Measurements from ENCODE around the gene MB21D2. TPM values are rescaled to one million over a fixed set of nuclear protein-coding genes. Genes with fewer than 3 reads are reported as not detected.
A peak's percentile ranks its signal among the peaks of the same experiment; 100 is the strongest.

Gene MB21D2
- total RNA-seq, 1 donor from 2014 or later: 14.1 TPM

DNA sequence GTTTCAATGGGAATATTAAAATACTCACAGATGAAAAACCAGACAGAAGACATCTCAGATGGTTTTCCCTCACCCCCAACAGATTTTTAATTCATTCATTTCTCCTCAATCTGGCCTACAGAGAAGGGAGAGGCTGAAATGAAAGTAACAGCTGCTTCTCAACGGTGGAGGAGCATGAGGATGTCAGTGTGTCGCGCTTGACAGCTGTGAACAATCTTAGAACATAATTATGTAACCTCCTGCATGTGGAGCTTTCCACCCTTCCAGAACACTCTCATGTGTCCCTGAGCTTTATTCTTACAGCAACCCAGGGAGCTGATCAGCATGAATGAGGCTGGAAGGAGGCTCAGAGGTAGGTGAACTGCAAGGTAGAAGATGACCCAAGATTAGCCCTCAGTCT is 52.7 kb downstream of the MB21D2 start:
- H3K4me1 Mint-ChIP-seq (ENCODE audit: unreplicated experiment): peaks cover 22% of the 10 kb centered on the region
- peaks cover 10% of the 10 kb centered on the region for H3K36me3 Mint-ChIP-seq
- DNase-seq (ENCODE audit: extremely low spot score, unreplicated experiment): no peak
- peaks cover 10% of the 10 kb centered on the region for H3K9me3 Mint-ChIP-seq
- TF ChIP-seq, protein P1, sequence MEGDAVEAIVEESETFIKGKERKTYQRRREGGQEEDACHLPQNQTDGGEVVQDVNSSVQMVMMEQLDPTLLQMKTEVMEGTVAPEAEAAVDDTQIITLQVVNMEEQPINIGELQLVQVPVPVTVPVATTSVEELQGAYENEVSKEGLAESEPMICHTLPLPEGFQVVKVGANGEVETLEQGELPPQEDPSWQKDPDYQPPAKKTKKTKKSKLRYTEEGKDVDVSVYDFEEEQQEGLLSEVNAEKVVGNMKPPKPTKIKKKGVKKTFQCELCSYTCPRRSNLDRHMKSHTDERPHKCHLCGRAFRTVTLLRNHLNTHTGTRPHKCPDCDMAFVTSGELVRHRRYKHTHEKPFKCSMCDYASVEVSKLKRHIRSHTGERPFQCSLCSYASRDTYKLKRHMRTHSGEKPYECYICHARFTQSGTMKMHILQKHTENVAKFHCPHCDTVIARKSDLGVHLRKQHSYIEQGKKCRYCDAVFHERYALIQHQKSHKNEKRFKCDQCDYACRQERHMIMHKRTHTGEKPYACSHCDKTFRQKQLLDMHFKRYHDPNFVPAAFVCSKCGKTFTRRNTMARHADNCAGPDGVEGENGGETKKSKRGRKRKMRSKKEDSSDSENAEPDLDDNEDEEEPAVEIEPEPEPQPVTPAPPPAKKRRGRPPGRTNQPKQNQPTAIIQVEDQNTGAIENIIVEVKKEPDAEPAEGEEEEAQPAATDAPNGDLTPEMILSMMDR (conservative IDR thresholded peaks at IDR 0.05): no peak
- H3K4me3 Mint-ChIP-seq: no peak overlapping the region
- peak overlapping the region; percentile 34 for H3K27ac Mint-ChIP-seq
- no peaks in the 10 kb centered on the region for H3K27me3 Mint-ChIP-seq

DNA sequence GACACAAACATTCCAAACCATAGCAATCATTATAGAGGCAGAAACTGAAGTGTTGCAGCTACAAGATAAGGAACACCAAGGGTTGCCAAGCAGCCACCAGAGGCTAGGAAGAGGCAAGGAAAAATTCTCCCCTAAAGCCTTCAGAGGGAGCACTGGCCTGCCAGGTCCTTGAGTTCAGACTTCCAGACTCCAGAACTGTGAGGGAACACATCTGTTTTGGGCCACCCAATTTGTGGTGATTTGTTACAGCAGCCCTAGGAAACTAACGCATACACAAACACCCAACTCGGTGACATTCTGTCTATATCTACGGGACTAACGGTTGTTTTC is 54.6 kb downstream of the MB21D2 start:
- Mint-ChIP-seq H3K4me1 (ENCODE audit: unreplicated experiment) (peaks cover 15% of the 10 kb centered on the region), H3K27ac (no peak overlapping the region), H3K36me3 (peaks cover 10% of the 10 kb centered on the region), H3K4me3 (no peak overlapping the region), H3K9me3 (peaks cover 10% of the 10 kb centered on the region), H3K27me3 (no peaks in the 10 kb centered on the region)
- TF ChIP-seq, protein P1 (conservative IDR thresholded peaks at IDR 0.05): no peak
- DNase-seq (ENCODE audit: extremely low spot score, unreplicated experiment): no peak

DNA sequence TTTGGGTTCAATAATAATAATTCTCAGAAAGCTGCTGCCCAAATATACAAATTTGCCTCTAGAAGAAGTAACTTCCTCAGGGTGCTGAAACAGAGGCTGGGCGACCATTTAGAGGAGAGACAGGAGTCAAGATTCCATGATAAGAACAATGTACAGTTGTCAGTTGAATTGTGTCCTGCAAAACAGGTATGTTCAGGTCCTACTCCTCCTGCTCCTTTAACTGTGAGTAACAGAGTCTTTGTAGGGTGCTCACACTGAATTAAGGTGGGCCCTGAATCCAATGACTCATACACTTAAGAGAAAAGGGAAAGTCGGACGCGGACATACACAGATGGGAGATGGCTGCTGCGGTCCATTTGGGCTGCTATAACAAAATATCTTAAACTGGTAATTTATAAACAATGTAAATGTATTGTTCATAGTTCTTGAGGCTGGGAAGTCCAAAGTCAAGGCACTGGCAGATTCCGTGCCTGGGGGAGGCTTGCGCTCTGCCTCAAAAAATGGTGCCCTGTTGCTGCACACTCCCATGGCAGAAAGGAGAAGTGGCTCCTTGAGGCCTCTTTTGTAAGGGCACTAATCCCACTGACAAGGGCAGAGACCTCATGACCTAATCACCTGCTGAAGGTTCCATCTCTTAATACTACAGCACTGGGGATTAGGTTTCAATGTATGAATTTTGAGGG is 55.1 kb downstream of the MB21D2 start:
- Mint-ChIP-seq H3K36me3 (peaks cover 10% of the 10 kb centered on the region), H3K27me3 (no peaks in the 10 kb centered on the region), H3K4me3 (peak overlapping the region; percentile 63), H3K27ac (peak overlapping the region; percentile 68), H3K9me3 (peaks cover 10% of the 10 kb centered on the region), H3K4me1 (ENCODE audit: unreplicated experiment) (peaks cover 10% of the 10 kb centered on the region)
- TF ChIP-seq, protein P1 (conservative IDR thresholded peaks at IDR 0.05): no peak
- DNase-seq (ENCODE audit: extremely low spot score, unreplicated experiment): no peak

DNA sequence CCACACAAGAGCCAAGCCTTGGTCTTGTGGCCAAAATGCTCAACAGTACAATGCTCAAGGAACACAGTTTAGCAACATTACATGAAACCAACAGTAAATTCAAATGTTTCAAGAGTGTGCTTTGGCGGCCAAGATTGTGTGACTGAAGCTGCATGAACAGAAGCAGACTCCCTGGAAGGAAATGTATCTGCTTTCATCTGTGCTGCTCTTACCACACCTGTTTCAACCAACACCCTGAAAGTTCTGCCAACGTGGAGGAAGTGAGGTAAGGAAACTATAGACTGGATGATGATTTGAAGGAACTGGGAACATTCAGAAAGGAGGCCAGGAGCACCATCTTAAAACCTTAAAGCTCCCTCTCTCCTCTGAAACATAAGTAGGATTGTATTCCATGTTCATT is 55.7 kb downstream of the MB21D2 start:
- H3K4me3 Mint-ChIP-seq: no peak overlapping the region
- TF ChIP-seq, protein P1 (conservative IDR thresholded peaks at IDR 0.05): no peak
- peak overlapping the region; percentile 68 for H3K27ac Mint-ChIP-seq
- peaks cover 10% of the 10 kb centered on the region for H3K9me3 Mint-ChIP-seq
- H3K27me3 Mint-ChIP-seq: no peaks in the 10 kb centered on the region
- no peak for DNase-seq (ENCODE audit: extremely low spot score, unreplicated experiment)
- peaks cover 10% of the 10 kb centered on the region for H3K36me3 Mint-ChIP-seq
- H3K4me1 Mint-ChIP-seq (ENCODE audit: unreplicated experiment): peaks cover 9% of the 10 kb centered on the region

DNA sequence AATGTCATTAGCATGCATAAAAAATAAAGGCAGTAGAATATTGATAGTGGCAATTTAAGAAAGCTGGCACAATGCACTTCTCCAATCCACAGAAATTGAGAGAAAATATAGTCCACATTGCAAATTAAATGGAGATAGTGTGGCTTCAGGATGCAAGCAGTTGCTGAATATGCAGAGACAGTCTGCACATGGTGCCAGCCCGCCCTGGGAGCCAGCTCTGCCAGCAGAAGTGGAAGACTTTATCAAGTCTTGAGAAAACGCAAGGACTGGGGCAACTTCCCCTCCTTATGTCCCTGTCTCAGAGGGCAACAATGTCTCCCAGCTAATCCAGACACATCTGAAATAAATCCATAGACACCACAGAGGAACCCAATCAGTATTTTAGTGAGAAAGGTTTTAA is 57.2 kb downstream of the MB21D2 start:
- no peak overlapping the region for H3K4me3 Mint-ChIP-seq

More for the DNA sequence above, 57.2 kb downstream of the MB21D2 start:
- no peaks in the 10 kb centered on the region for H3K27me3 Mint-ChIP-seq
- H3K9me3 Mint-ChIP-seq: peaks cover 10% of the 10 kb centered on the region
- peaks cover 10% of the 10 kb centered on the region for H3K36me3 Mint-ChIP-seq
- H3K27ac Mint-ChIP-seq: no peak overlapping the region
- DNase-seq (ENCODE audit: extremely low spot score, unreplicated experiment): no peak
- TF ChIP-seq, protein P1 (conservative IDR thresholded peaks at IDR 0.05): no peak
- H3K4me1 Mint-ChIP-seq (ENCODE audit: unreplicated experiment): peaks cover 7% of the 10 kb centered on the region
